Neural progenitor cell (in vitro differentiated cells): ENCODE results near the gene AGPAT4.

Experiments used
- EZH2phosphoT487 ChIP-seq: fragments of 200-600 bp; sonication (generic); IDR thresholded peaks from 2 replicates; pipeline ENCODE4 v1.6.1; 2017; ENCODE audit warnings: antibody characterized with exemption
- TF ChIP-seq, protein P1 (sequence below): fragments of 200-600 bp; sonication (generic); IDR thresholded peaks from 2 replicates; pipeline ENCODE4 v1.5.1; 2017; ENCODE audit warnings: antibody characterized with exemption, mild to moderate bottlenecking

DNA sequence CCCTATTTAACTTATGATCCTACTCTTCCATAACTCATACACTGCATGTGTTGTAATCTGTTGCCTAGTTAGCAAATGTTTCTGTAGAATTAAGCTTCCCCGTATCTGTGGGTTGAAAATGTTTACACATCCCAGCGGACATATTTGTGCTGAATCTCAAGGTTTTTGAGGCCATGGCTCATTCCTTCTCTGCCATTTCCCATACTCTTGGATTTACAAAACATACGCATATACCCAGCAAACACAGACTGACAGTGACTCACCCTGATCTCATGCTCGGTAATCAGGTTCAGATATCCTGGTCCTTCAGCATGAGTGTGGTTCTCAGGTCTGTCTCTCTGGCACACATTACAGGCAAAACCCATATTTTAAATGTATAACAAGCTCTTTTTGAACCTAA is 58.7 kb downstream of the AGPAT4 start:
- TF ChIP-seq, protein P1, sequence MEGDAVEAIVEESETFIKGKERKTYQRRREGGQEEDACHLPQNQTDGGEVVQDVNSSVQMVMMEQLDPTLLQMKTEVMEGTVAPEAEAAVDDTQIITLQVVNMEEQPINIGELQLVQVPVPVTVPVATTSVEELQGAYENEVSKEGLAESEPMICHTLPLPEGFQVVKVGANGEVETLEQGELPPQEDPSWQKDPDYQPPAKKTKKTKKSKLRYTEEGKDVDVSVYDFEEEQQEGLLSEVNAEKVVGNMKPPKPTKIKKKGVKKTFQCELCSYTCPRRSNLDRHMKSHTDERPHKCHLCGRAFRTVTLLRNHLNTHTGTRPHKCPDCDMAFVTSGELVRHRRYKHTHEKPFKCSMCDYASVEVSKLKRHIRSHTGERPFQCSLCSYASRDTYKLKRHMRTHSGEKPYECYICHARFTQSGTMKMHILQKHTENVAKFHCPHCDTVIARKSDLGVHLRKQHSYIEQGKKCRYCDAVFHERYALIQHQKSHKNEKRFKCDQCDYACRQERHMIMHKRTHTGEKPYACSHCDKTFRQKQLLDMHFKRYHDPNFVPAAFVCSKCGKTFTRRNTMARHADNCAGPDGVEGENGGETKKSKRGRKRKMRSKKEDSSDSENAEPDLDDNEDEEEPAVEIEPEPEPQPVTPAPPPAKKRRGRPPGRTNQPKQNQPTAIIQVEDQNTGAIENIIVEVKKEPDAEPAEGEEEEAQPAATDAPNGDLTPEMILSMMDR = no peak
- no peak for TF ChIP-seq EZH2phosphoT487
